ENCODE measurements around the gene TBC1D10A. TPM values are rescaled to one million over a fixed set of nuclear protein-coding genes. Genes with fewer than 3 reads are reported as not detected.

TBC1D10A gene
- total RNA-seq, 1 donor from 2014 or later: 5.0 TPM

- peaks cover 3% of the 10 kb centered on the region for H3K27me3 Mint-ChIP-seq (ENCODE audit: unreplicated experiment)
- H3K36me3 Mint-ChIP-seq (ENCODE audit: unreplicated experiment): no peaks in the 10 kb centered on the region
- no peak for DNase-seq
- no peak overlapping the region for H3K27ac Mint-ChIP-seq (ENCODE audit: unreplicated experiment)
- H3K4me3 Mint-ChIP-seq (ENCODE audit: unreplicated experiment): no peak overlapping the region
- H3K4me1 Mint-ChIP-seq (ENCODE audit: low read depth, unreplicated experiment): peaks cover 4% of the 10 kb centered on the region
- peaks cover 6% of the 10 kb centered on the region for H3K9me3 Mint-ChIP-seq (ENCODE audit: unreplicated experiment)
- TF ChIP-seq, protein P1, sequence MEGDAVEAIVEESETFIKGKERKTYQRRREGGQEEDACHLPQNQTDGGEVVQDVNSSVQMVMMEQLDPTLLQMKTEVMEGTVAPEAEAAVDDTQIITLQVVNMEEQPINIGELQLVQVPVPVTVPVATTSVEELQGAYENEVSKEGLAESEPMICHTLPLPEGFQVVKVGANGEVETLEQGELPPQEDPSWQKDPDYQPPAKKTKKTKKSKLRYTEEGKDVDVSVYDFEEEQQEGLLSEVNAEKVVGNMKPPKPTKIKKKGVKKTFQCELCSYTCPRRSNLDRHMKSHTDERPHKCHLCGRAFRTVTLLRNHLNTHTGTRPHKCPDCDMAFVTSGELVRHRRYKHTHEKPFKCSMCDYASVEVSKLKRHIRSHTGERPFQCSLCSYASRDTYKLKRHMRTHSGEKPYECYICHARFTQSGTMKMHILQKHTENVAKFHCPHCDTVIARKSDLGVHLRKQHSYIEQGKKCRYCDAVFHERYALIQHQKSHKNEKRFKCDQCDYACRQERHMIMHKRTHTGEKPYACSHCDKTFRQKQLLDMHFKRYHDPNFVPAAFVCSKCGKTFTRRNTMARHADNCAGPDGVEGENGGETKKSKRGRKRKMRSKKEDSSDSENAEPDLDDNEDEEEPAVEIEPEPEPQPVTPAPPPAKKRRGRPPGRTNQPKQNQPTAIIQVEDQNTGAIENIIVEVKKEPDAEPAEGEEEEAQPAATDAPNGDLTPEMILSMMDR (IDR thresholded peaks at IDR 0.05; ENCODE audit: partially characterized antibody, unreplicated experiment): no peak
These were observed 29.3 kb downstream of the TBC1D10A start for GRCh38 chr22:30297276-30297990.

- Mint-ChIP-seq H3K27me3 (ENCODE audit: unreplicated experiment) (peaks cover 3% of the 10 kb centered on the region), H3K27ac (ENCODE audit: unreplicated experiment) (no peak overlapping the region), H3K9me3 (ENCODE audit: unreplicated experiment) (peaks cover 6% of the 10 kb centered on the region), H3K4me1 (ENCODE audit: low read depth, unreplicated experiment) (peaks cover 4% of the 10 kb centered on the region), H3K4me3 (ENCODE audit: unreplicated experiment) (no peak overlapping the region), H3K36me3 (ENCODE audit: unreplicated experiment) (no peaks in the 10 kb centered on the region)
- TF ChIP-seq, protein P1 (IDR thresholded peaks at IDR 0.05; ENCODE audit: partially characterized antibody, unreplicated experiment): no peak
- no peak for DNase-seq
These were observed 29.9 kb downstream of the TBC1D10A start for GRCh38 chr22:30296833-30297232.

- TF ChIP-seq, protein P1 (IDR thresholded peaks at IDR 0.05; ENCODE audit: partially characterized antibody, unreplicated experiment): no peak
- H3K4me1 Mint-ChIP-seq (ENCODE audit: low read depth, unreplicated experiment): peaks cover 4% of the 10 kb centered on the region
- no peak overlapping the region for H3K4me3 Mint-ChIP-seq (ENCODE audit: unreplicated experiment)
These were observed 30.4 kb downstream of the TBC1D10A start for GRCh38 chr22:30296324-30296723.

DNA sequence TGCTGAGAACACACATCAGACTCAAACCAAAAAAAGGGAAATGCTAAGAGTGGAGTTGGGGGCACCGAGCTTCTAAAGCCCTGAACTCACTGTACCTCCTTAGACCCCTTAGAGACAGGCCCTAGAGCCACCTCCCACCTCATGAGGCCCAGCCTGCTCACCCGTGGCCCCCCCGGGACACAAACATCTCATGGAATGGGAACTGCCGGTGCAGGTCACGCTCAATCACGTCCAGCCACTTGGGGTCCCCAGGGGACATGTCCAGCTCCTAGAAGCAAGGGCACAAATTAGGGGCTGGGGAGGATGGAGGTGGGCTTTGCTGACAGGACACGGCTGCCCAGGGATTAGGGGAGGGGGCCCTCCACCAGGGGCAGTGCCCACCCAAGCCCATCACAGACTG lies 31.2 kb downstream of the TBC1D10A start:
- DNase-seq: no peak
- Mint-ChIP-seq H3K4me1 (ENCODE audit: low read depth, unreplicated experiment) (peaks cover 4% of the 10 kb centered on the region), H3K27ac (ENCODE audit: unreplicated experiment) (no peak overlapping the region), H3K36me3 (ENCODE audit: unreplicated experiment) (no peaks in the 10 kb centered on the region), H3K27me3 (ENCODE audit: unreplicated experiment) (peaks cover 3% of the 10 kb centered on the region), H3K4me3 (ENCODE audit: unreplicated experiment) (no peak overlapping the region), H3K9me3 (ENCODE audit: unreplicated experiment) (peaks cover 6% of the 10 kb centered on the region)
- TF ChIP-seq, protein P1 (IDR thresholded peaks at IDR 0.05; ENCODE audit: partially characterized antibody, unreplicated experiment): no peak

More at GRCh38 chr22:30296324-30296723, 30.4 kb downstream of the TBC1D10A start:
- H3K36me3 Mint-ChIP-seq (ENCODE audit: unreplicated experiment): no peaks in the 10 kb centered on the region
- DNase-seq: no peak
- no peak overlapping the region for H3K27ac Mint-ChIP-seq (ENCODE audit: unreplicated experiment)
- H3K27me3 Mint-ChIP-seq (ENCODE audit: unreplicated experiment): peaks cover 3% of the 10 kb centered on the region
- peaks cover 6% of the 10 kb centered on the region for H3K9me3 Mint-ChIP-seq (ENCODE audit: unreplicated experiment)

GRCh38 chr22:30294830-30295229 lies 31.9 kb downstream of the TBC1D10A start:
- Mint-ChIP-seq H3K27ac (ENCODE audit: unreplicated experiment) (no peak overlapping the region), H3K36me3 (ENCODE audit: unreplicated experiment) (no peaks in the 10 kb centered on the region), H3K27me3 (ENCODE audit: unreplicated experiment) (peaks cover 3% of the 10 kb centered on the region), H3K4me3 (ENCODE audit: unreplicated experiment) (no peak overlapping the region), H3K4me1 (ENCODE audit: low read depth, unreplicated experiment) (peaks cover 4% of the 10 kb centered on the region), H3K9me3 (ENCODE audit: unreplicated experiment) (peaks cover 6% of the 10 kb centered on the region)
- TF ChIP-seq, protein P1 (IDR thresholded peaks at IDR 0.05; ENCODE audit: partially characterized antibody, unreplicated experiment): no peak
- no peak for DNase-seq
